ENCODE measurements around the gene SLC25A21. TPM values are rescaled to one million over a fixed set of nuclear protein-coding genes. Genes with fewer than 3 reads are reported as not detected.

SLC25A21 gene
- total RNA-seq, 1 donor from 2014 or later: 0.56 TPM

DNA sequence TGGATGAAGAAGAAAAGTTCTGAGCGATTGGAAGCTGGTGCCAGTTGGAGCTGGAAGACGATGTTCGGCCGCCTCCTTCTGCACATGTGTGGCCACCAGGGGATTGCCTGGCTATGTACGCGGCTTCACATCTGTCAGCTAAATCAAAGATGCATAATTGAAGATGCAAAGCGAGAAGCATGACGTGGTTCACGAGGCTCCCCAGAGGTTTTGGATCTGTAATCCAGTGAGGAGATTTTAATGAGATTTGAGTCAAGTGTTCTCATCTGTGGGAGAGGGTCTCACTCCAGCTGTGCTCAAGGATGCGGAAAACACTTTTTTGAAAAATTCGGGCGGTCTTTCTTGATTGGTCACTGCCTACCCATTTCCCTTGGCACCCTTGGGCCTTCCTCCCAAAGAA lies 416.2 kb downstream of the SLC25A21 start:
- Mint-ChIP-seq H3K27ac (ENCODE audit: unreplicated experiment) (no peak overlapping the region), H3K27me3 (ENCODE audit: unreplicated experiment) (peaks cover 19% of the 10 kb centered on the region)

DNA sequence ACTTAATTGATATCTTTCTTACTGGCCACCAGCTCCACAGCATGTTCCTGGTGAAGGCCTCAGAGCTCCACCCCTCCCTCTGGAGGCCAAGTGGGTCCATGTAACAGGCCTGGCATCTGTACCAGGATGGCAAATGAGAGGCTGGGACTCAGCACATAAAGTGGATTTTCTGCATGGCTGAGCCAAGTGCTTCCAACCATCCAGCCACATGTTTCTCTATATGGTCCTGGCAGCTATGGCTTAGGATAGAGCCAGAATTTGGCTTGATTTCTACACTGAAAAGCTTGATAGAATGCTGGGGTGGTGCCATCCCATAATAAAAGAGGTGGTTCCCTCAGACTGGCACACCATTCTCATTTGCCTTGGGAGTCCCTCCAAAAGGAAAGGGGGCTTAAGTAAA lies 416.6 kb downstream of the SLC25A21 start:
- no peak overlapping the region for H3K27ac Mint-ChIP-seq (ENCODE audit: unreplicated experiment)
- H3K4me3 Mint-ChIP-seq (ENCODE audit: unreplicated experiment): no peak overlapping the region
- H3K4me1 Mint-ChIP-seq (ENCODE audit: unreplicated experiment): no peaks in the 10 kb centered on the region
- H3K36me3 Mint-ChIP-seq (ENCODE audit: unreplicated experiment): no peaks in the 10 kb centered on the region
- DNase-seq (ENCODE audit: extremely low spot score, unreplicated experiment): no peak
- peaks cover 18% of the 10 kb centered on the region for H3K27me3 Mint-ChIP-seq (ENCODE audit: unreplicated experiment)
- H3K9me3 Mint-ChIP-seq (ENCODE audit: unreplicated experiment): peaks cover 10% of the 10 kb centered on the region
- no peak for TF ChIP-seq CTCF (IDR thresholded peaks at IDR 0.05)

More for the DNA sequence above, 416.2 kb downstream of the SLC25A21 start:
- DNase-seq (ENCODE audit: extremely low spot score, unreplicated experiment): no peak
- H3K9me3 Mint-ChIP-seq (ENCODE audit: unreplicated experiment): peaks cover 10% of the 10 kb centered on the region
- H3K4me3 Mint-ChIP-seq (ENCODE audit: unreplicated experiment): no peak overlapping the region
- no peak for TF ChIP-seq CTCF (IDR thresholded peaks at IDR 0.05)
- H3K36me3 Mint-ChIP-seq (ENCODE audit: unreplicated experiment): no peaks in the 10 kb centered on the region
- no peaks in the 10 kb centered on the region for H3K4me1 Mint-ChIP-seq (ENCODE audit: unreplicated experiment)

GRCh38 chr14:36751920-36752319 lies 420.5 kb downstream of the SLC25A21 start:
- no peak overlapping the region for H3K27ac Mint-ChIP-seq (ENCODE audit: unreplicated experiment)
- DNase-seq (ENCODE audit: extremely low spot score, unreplicated experiment): no peak
- no peak for TF ChIP-seq CTCF (IDR thresholded peaks at IDR 0.05)
- peaks cover 10% of the 10 kb centered on the region for H3K9me3 Mint-ChIP-seq (ENCODE audit: unreplicated experiment)
- H3K27me3 Mint-ChIP-seq (ENCODE audit: unreplicated experiment): peaks cover 27% of the 10 kb centered on the region
- no peaks in the 10 kb centered on the region for H3K4me1 Mint-ChIP-seq (ENCODE audit: unreplicated experiment)
- no peak overlapping the region for H3K4me3 Mint-ChIP-seq (ENCODE audit: unreplicated experiment)
- H3K36me3 Mint-ChIP-seq (ENCODE audit: unreplicated experiment): no peaks in the 10 kb centered on the region

DNA sequence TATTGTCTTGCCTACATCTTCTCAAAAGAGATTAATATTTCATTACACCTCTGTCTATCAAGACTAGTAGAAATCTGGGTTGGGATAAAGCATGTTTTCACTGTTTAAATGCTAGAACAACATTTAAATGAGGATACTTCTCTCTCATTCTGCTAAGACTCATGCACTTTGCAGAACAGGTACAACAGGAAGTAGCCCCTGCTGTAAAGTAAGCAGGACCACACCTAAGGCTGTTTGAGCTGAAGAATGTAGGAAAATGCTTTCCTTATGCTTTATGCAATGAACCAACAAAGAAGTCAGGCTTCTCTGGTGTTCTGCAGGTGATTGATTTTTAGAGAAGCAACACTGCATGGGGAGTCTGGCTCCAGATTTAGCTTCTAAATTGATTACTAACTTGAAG lies 421.3 kb downstream of the SLC25A21 start:
- no peak for DNase-seq (ENCODE audit: extremely low spot score, unreplicated experiment)
- peaks cover 24% of the 10 kb centered on the region for H3K27me3 Mint-ChIP-seq (ENCODE audit: unreplicated experiment)

GRCh38 chr14:36750244-36750643 lies 422.2 kb downstream of the SLC25A21 start:
- Mint-ChIP-seq H3K27me3 (ENCODE audit: unreplicated experiment) (peaks cover 21% of the 10 kb centered on the region), H3K36me3 (ENCODE audit: unreplicated experiment) (no peaks in the 10 kb centered on the region), H3K27ac (ENCODE audit: unreplicated experiment) (no peak overlapping the region), H3K4me3 (ENCODE audit: unreplicated experiment) (no peak overlapping the region), H3K4me1 (ENCODE audit: unreplicated experiment) (no peaks in the 10 kb centered on the region), H3K9me3 (ENCODE audit: unreplicated experiment) (peaks cover 14% of the 10 kb centered on the region)
- TF ChIP-seq CTCF (IDR thresholded peaks at IDR 0.05): no peak
- no peak for DNase-seq (ENCODE audit: extremely low spot score, unreplicated experiment)

More for the DNA sequence above, 421.3 kb downstream of the SLC25A21 start:
- Mint-ChIP-seq H3K36me3 (ENCODE audit: unreplicated experiment) (no peaks in the 10 kb centered on the region), H3K9me3 (ENCODE audit: unreplicated experiment) (peaks cover 10% of the 10 kb centered on the region), H3K27ac (ENCODE audit: unreplicated experiment) (no peak overlapping the region), H3K4me3 (ENCODE audit: unreplicated experiment) (no peak overlapping the region), H3K4me1 (ENCODE audit: unreplicated experiment) (no peaks in the 10 kb centered on the region)
- no peak for TF ChIP-seq CTCF (IDR thresholded peaks at IDR 0.05)
